Cardiac muscle cell (in vitro differentiated cells and primary cell): Measurements from ENCODE around the gene FAM200A. TPM values are rescaled to one million over a fixed set of nuclear protein-coding genes. Genes with fewer than 3 reads are reported as not detected.

Experiments used
- DNase-seq, 2 donors: peaks; one replicate each; pipeline versions ENCODE4 v3.0.0 to v3.0.0-alpha.2; 2010 to 2017; ENCODE audit warnings: low read depth in 1 of 2, low spot score in 1 of 2
- H3K27ac ChIP-seq: fragments of 200-600 bp; sonication (generic); 2 replicates; pipeline ENCODE4 v1.5.1; 2016
- H3K27me3 ChIP-seq: fragments of 200-600 bp; sonication (generic); 2 replicates; pipeline ENCODE4 v1.6.0; 2016; ENCODE audit warnings: control low read depth
- H3K36me3 ChIP-seq: fragments of 200-600 bp; sonication (generic); 2 replicates; pipeline ENCODE4 v1.5.1; 2016; ENCODE audit warnings: control low read depth
- H3K4me1 ChIP-seq: fragments of 200-600 bp; sonication (generic); 2 replicates; pipeline ENCODE4 v1.8.1; 2017; ENCODE audit warnings: low read depth, mild to moderate bottlenecking, mixed run types
- H3K4me3 ChIP-seq: fragments of 200-600 bp; sonication (generic); 2 replicates; pipeline ENCODE4 v1.5.1; 2016; ENCODE audit warnings: mild to moderate bottlenecking
- H3K9me3 ChIP-seq: fragments of 200-600 bp; sonication (generic); 2 replicates; pipeline ENCODE4 v1.5.1; 2017; ENCODE audit warnings: low read depth, mild to moderate bottlenecking, control low read depth
- CTCF ChIP-seq: IDR thresholded peaks from 2 replicates; pipeline ENCODE4 v1.5.1; 2012; ENCODE audit warnings: low read depth, mild to moderate bottlenecking, low read length
- polyA plus RNA-seq: library from polyadenylated mRNA; unstranded; fragments of >200 nt; fragmentation: Nextera tagmentation; extraction: Ambion mirVana; gene quantifications from 2 replicates; pipeline ENCODE4 v1.2.1, GENCODE V29; 2016
- total RNA-seq: library from RNA; depleted of rRNA; stranded (reverse); fragments of >200 nt; gene quantifications from 2 replicates; pipeline ENCODE4 v1.2.3, GENCODE V29; 2016

FAM200A gene
- total and polyA plus RNA-seq, 2 experiments from 2014 or later, result 8.0 to 11.1 TPM

- no peak for DNase-seq
- no peak overlapping the region for H3K27ac ChIP-seq
- no peaks in the 10 kb centered on the region for H3K27me3 ChIP-seq
- no peak for TF ChIP-seq CTCF
- no peaks in the 10 kb centered on the region for H3K36me3 ChIP-seq
- no peak overlapping the region for H3K4me3 ChIP-seq
- H3K9me3 ChIP-seq, result peaks cover 4% of the 10 kb centered on the region
- no peaks in the 10 kb centered on the region for H3K4me1 ChIP-seq
These were observed 10.7 kb downstream of the FAM200A start for GRCh38 chr7:99541212-99541611.

GRCh38 chr7:99540542-99540941, 11.4 kb downstream of the FAM200A start:
- Histone ChIP-seq H3K27me3 (no peaks in the 10 kb centered on the region), H3K4me3 (no peak overlapping the region), H3K9me3 (peaks cover 4% of the 10 kb centered on the region)

GRCh38 chr7:99539213-99539811, 12.6 kb downstream of the FAM200A start:
- H3K9me3 ChIP-seq, result peaks cover 4% of the 10 kb centered on the region
- TF ChIP-seq CTCF, result no peak

More at GRCh38 chr7:99540542-99540941, 11.4 kb downstream of the FAM200A start:
- no peak for TF ChIP-seq CTCF
- no peaks in the 10 kb centered on the region for H3K4me1 ChIP-seq
- H3K36me3 ChIP-seq, result no peaks in the 10 kb centered on the region
- H3K27ac ChIP-seq, result no peak overlapping the region
- no peak for DNase-seq

GRCh38 chr7:99535667-99536066, 16.2 kb downstream of the FAM200A start:
- TF ChIP-seq CTCF, result no peak
- DNase-seq, result no peak
- Histone ChIP-seq H3K4me1 (no peaks in the 10 kb centered on the region), H3K4me3 (no peak overlapping the region), H3K9me3 (peaks cover 10% of the 10 kb centered on the region), H3K36me3 (peaks cover 19% of the 10 kb centered on the region), H3K27ac (no peak overlapping the region), H3K27me3 (no peaks in the 10 kb centered on the region)

More at GRCh38 chr7:99539213-99539811, 12.6 kb downstream of the FAM200A start:
- H3K36me3 ChIP-seq, result no peaks in the 10 kb centered on the region
- DNase-seq, result no peak
- no peak overlapping the region for H3K4me3 ChIP-seq
- no peaks in the 10 kb centered on the region for H3K4me1 ChIP-seq
- no peaks in the 10 kb centered on the region for H3K27me3 ChIP-seq
- H3K27ac ChIP-seq, result no peak overlapping the region

- Histone ChIP-seq H3K27ac (no peak overlapping the region), H3K4me3 (no peak overlapping the region), H3K27me3 (no peaks in the 10 kb centered on the region), H3K4me1 (no peaks in the 10 kb centered on the region), H3K9me3 (peaks cover 6% of the 10 kb centered on the region), H3K36me3 (peaks cover 29% of the 10 kb centered on the region)
- no peak for DNase-seq
- TF ChIP-seq CTCF, result no peak
These were observed 20.6 kb downstream of the FAM200A start for GRCh38 chr7:99531354-99531765.
